GM18517 (cell line): Measurements from ENCODE around the gene PDAP1.
"Not testable (repeated sequence)": the region's sequence is repeated elsewhere in the genome, so short reads cannot be mapped to it uniquely, and the experiment has no call there.

ENCODE experiments used
- ATAC-seq: cut with Tn5 transposase; IDR thresholded peaks from one replicate; pipeline ENCODE4 v1.9.1; 2021; ENCODE audit warnings: mild to moderate bottlenecking, moderate library complexity; ENCODE audit not compliant: unreplicated experiment

PDAP1 gene

DNA sequence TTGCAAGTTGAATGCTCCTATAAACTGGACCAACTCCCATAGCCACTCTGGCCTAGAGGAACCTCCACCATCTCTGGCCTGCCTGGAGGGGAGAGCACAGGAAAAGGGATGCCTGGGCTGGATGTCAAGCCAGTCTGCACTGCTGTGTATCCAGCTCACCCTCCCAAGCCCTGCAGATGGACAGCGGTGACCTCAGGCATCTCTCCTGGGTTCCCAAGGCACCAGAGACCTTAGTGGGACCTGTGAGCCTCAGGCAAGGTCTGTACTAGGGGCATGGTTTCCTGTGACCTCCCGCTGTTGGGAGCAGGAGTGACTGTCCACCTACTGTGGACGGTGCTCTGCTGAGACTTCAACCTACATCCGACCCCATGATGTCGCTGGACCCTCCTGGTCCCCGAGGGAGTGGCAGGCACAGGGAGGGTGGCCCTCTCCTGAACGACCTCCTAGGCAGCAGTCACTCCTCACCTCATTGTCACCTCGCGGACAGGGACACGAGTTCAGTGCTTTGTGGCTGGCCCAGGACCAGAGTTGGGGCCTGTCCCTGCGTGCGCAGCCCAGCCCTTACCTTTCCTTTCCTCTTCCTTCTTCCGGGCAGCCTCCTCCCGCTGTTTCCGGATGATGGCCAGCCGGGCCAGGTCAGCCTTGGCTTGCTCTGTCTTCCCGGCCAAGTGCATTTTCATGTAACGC, 11.0 kb downstream of the PDAP1 start:
- ATAC-seq = no peak

GRCh38 chr7:99396418-99397296, 11.7 kb downstream of the PDAP1 start:
- ATAC-seq = no peak

- no peak for ATAC-seq
Measured at GRCh38 chr7:99395616-99396327, 12.6 kb downstream of the PDAP1 start.

DNA sequence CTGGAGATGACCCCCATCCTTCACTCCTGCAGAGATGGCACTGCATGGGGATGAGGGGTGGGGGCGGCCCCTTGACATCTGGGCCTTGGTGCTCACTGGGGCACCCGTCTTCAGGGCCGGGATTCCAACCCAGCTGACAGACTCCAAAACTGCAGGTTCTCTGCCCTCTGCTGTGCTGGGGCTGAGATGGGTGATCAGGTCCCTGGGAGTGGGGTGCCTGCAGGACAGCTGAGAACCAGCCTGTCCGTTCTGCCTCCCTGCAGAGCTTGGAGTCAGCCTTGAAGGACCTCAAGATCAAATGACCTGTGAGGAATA, 14.3 kb downstream of the PDAP1 start:
- ATAC-seq = no peak

DNA sequence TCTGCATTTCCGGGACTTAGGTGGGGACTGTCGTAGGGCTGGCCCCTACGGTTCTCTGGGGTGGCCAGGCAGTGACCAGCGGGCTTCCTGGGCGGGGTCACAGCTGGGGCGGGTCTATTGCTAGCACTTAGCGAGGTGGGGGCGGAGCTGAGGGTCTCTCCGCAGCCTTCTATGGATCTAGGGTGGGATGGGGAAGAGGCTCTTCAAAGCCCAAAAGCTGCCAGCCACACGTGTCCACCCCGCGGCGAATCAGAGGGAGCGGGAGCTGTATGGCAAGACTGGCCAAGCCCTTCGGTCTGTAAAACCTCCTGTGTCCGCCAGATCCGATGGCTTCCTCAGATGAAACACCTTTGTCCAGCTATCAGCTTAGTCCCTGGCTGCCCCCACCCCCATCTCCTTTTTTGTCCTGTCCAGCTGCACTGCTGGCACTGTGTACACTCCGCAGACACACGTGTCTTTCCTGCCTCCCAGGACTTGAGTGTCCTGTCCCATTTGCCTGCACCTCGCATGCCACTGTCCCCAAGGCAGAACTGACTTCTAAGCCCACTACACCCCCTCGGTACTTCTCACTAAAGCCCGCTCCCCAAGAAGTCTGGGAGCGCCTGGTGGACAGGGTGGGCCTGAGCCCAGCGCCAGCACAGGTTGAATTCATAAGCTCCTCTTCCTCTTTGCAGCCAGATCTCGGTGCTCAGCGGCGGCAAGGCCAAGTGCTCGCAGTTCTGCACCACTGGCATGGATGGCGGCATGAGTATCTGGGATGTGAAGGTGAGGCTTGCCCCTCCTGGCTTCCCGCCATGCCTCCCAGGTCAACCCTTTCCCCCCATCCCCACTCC, 14.8 kb downstream of the PDAP1 start:
- no peak for ATAC-seq

GRCh38 chr7:99392659-99393354, 15.6 kb downstream of the PDAP1 start:
- ATAC-seq = no peak

DNA sequence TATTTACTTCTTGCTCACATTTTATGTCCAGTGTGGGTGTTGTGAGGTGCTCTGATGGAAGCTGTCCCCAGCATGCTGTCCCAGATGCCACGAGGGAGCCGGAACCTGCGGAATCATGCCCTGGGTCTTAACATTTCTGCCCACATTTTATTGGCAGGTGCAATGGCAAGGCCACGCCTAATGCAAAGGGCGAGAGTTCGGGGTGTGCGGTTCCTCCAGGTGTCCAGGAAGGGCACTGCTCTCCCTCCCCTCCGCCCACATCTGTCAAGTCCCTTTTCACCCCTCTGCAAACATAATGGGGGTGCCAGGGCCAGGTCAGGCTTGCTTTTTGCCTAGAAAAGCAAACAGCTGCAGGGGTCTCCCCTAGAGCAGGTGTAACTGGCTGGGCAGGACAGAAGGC, 16.4 kb downstream of the PDAP1 start:
- no peak for ATAC-seq

- ATAC-seq = no peak
Measured at GRCh38 chr7:99390941-99391602, 17.3 kb downstream of the PDAP1 start.

DNA sequence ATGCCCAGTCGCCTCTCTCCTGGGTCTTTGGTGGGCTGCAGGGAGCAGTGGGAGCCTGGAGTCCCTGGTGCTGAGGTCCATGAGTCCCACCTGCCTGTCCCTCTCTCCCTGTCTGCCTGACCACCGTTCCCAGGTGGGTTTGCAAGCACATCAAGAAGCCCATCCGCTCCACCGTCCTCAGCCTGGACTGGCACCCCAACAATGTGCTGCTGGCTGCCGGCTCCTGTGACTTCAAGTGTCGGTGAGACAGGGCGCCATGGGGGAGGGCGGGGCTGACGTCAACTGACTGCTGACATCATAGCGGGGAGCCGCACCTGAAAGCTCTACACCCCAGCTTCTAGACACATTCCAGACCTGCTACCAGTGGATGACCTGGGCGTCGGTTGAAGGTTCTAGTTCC, 18.6 kb downstream of the PDAP1 start:
- ATAC-seq = no peak

GRCh38 chr7:99387912-99388311, 20.5 kb downstream of the PDAP1 start:
- no peak for ATAC-seq

DNA sequence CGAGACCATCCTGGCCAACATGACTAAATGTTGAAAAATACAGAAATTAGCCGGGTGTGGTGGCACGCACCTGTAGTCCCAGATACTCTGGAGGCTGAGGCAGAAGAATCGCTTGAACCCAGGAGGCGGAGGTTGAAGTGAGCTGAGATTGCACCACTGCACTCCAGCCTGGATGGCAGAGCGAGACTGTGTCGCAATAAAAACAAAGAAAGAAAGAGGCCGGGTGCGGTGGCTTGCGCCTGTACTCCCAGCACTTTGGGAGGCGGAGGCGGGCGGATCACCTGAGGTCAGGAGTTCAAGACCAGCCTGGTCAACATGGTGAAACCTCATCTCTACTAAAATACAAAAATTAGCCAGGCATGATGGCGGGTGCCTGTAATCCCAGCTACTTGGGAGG, 21.2 kb downstream of the PDAP1 start:
- not testable (repeated sequence) for ATAC-seq

GRCh38 chr7:99386584-99387238, 21.7 kb downstream of the PDAP1 start:
- ATAC-seq = no peak

- ATAC-seq = no peak
Measured at GRCh38 chr7:99385564-99385963, 22.8 kb downstream of the PDAP1 start.

GRCh38 chr7:99384523-99384922, 23.9 kb downstream of the PDAP1 start:
- no peak for ATAC-seq

GRCh38 chr7:99383791-99384370, 24.5 kb downstream of the PDAP1 start:
- no peak for ATAC-seq

GRCh38 chr7:99383203-99383602, 25.2 kb downstream of the PDAP1 start:
- no peak for ATAC-seq

DNA sequence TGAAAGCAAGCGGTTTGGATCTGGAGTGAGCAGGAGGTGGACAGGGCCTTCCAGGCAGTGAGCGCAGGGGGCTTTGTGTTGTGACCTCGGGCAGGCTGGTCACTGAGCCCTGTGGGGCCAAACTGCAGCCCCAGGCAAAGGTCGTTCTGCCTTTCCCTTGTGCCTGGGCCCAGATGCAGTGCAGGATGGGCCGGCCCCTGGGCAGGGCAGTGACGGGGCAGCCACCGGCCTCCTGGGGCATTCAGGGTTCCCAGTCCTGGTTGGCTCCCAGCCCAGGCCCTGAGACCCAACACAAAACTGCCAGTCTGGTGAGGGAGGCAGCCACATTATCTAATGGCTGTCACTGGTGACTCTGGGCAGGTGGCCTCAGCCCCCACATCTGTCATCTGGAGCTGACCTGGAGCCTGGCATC, 26.7 kb downstream of the PDAP1 start:
- no peak for ATAC-seq

- peak; percentile 78 for ATAC-seq
Measured at GRCh38 chr7:99380823-99381663, 27.4 kb downstream of the PDAP1 start.
